HG02970 (cell line): ENCODE results near the gene MARCHF6.
"Not testable (repeated sequence)": the region's sequence is repeated elsewhere in the genome, so short reads cannot be mapped to it uniquely, and the experiment has no call there.

Source experiments
- ATAC-seq: cut with Tn5 transposase; IDR thresholded peaks from one replicate; pipeline ENCODE4 v1.9.1; 2021; ENCODE audit warnings: mild to moderate bottlenecking, moderate library complexity, moderate number of reproducible peaks; ENCODE audit not compliant: unreplicated experiment, low FRiP score

MARCHF6 gene

GRCh38 chr5:10353241-10354047 is at the start of gene MARCHF6:
TSS of gene MARCHF6 (plus strand) at chr5:10353695. CDS start at chr5:10353899, 204 bp downstream.
- ATAC-seq, result peak; percentile 84

- ATAC-seq, result no peak
These were observed 49.8 kb upstream of the MARCHF6 start for GRCh38 chr5:10303699-10304170.

GRCh38 chr5:10304932-10305331 is 48.6 kb upstream of the MARCHF6 start:
- ATAC-seq, result no peak

GRCh38 chr5:10306114-10306513 is 47.4 kb upstream of the MARCHF6 start:
- ATAC-seq, result no peak

- ATAC-seq, result no peak
These were observed 46.7 kb upstream of the MARCHF6 start for GRCh38 chr5:10306806-10307205.

- peak; percentile 65 for ATAC-seq
These were observed 46.0 kb upstream of the MARCHF6 start, which contains the start of gene CMBL for GRCh38 chr5:10307206-10308148. TSS of gene CMBL (minus strand) at chr5:10307902. CDS start at chr5:10290762, 17,140 bp downstream.

GRCh38 chr5:10308844-10309243 is 44.7 kb upstream of the MARCHF6 start:
- ATAC-seq, result no peak

- no peak for ATAC-seq
These were observed 43.3 kb upstream of the MARCHF6 start for GRCh38 chr5:10310066-10310779.

GRCh38 chr5:10310835-10311570 is 42.5 kb upstream of the MARCHF6 start:
- not testable (repeated sequence) for ATAC-seq

- no peak for ATAC-seq
These were observed 41.7 kb upstream of the MARCHF6 start for GRCh38 chr5:10311595-10312425.

- ATAC-seq, result no peak
These were observed 38.3 kb upstream of the MARCHF6 start for GRCh38 chr5:10315201-10315600.

- no peak for ATAC-seq
These were observed 37.5 kb upstream of the MARCHF6 start for GRCh38 chr5:10315824-10316509.

GRCh38 chr5:10317825-10318682 is 35.4 kb upstream of the MARCHF6 start:
- no peak for ATAC-seq

GRCh38 chr5:10319202-10319851 is 34.2 kb upstream of the MARCHF6 start:
- ATAC-seq, result no peak

GRCh38 chr5:10320793-10321192 is 32.7 kb upstream of the MARCHF6 start:
- no peak for ATAC-seq

GRCh38 chr5:10321882-10322281 is 31.6 kb upstream of the MARCHF6 start:
- ATAC-seq, result no peak
